AG04450 (cell line): Measurements from ENCODE around the gene PRR18. TPM values are rescaled to one million over a fixed set of nuclear protein-coding genes. Genes with fewer than 3 reads are reported as not detected.

Source experiments
- CTCF ChIA-PET: fragments of 300-600, 350-600 bp; formaldehyde crosslinking; extraction: SDS; loops from one replicate; lab custom pipeline; 2022; ENCODE audit warnings: antibody characterized with exemption, inconsistent platforms; lab: Charles Lee
- POLR2A ChIA-PET: fragments of 350-600 bp; formaldehyde crosslinking; extraction: SDS; loops from one replicate; lab custom pipeline; 2021; ENCODE audit warnings: antibody characterized with exemption, inconsistent platforms; lab: Yijun Ruan, JAX
- DNase-seq: peaks from one replicate; pipeline ENCODE4 v3.0.0-alpha.2; 2011; ENCODE audit warnings: low read depth, low spot score
- H3K27ac ChIP-seq: one replicate; pipeline ENCODE4 v1.5.1; 2012; ENCODE audit warnings: low read depth, low read length, control low read depth
- H3K27me3 ChIP-seq: one replicate; pipeline ENCODE4 v1.6.0; 2012; ENCODE audit warnings: low read length; ENCODE audit not compliant: control insufficient read depth, insufficient read depth
- H3K4me3 ChIP-seq: 2 replicates; pipeline ENCODE4 v1.5.1; 2011; ENCODE audit warnings: mild to moderate bottlenecking, low read depth, low read length, control low read depth
- H3K9me3 ChIP-seq: 2 replicates; pipeline ENCODE4 v1.5.1; 2012; ENCODE audit warnings: low read length; ENCODE audit not compliant: control insufficient read depth, insufficient read depth
- CTCF ChIP-seq: IDR thresholded peaks from 2 replicates; pipeline ENCODE4 v1.5.1; 2011; ENCODE audit warnings: low read depth, low read length, control low read depth, inconsistent platforms
- polyA plus RNA-seq: library from polyadenylated mRNA; depleted of rRNA; stranded (reverse); fragments of >200 nt; gene quantifications from 2 replicates; pipeline ENCODE4 v1.2.3, GENCODE V29; 2011

The PRR18 gene
- polyA plus RNA-seq, 1 experiment = not detected

DNA sequence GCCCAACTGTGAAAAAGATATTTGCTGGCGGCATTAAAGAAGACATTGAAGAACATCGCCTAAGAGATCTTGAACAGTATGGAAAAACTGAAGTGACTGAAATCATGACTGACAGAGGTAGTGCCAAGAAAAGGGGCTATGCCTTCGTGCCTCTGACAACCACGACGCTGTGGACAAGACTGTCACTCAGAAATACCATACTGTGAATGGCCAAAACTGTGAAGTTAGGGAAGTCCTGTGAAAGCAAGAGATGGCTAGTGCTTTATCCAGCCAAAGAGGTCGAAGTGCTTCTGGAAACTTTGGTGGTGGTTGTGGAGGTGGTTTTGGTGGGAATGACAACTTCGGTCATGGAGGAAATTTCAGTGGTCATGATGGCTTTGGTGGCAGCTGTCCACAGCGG lies 26.7 kb upstream of the PRR18 start:
- Histone ChIP-seq H3K27ac (no peak overlapping the region), H3K9me3 (no peaks in the 10 kb centered on the region), H3K4me3 (no peak overlapping the region), H3K27me3 (no peaks in the 10 kb centered on the region)
- POLR2A ChIA-PET = no interaction called here
- CTCF ChIA-PET = interaction anchor here (1.2 kb wide), 1 partner anchor 21 kb away, joined by 3 read pairs; no protein-coding TSS in a partner anchor
- no peak for DNase-seq
- TF ChIP-seq CTCF = no peak

GRCh38 chr6:166333172-166333995 lies 25.2 kb upstream of the PRR18 start:
- DNase-seq = no peak
- no peaks in the 10 kb centered on the region for H3K27me3 ChIP-seq
- H3K9me3 ChIP-seq = no peaks in the 10 kb centered on the region
- CTCF ChIA-PET = interaction anchor here (1.2 kb wide), 1 partner anchor 20 kb away, joined by 3 read pairs; no protein-coding TSS in a partner anchor
- POLR2A ChIA-PET = no interaction called here
- no peak overlapping the region for H3K4me3 ChIP-seq
- TF ChIP-seq CTCF = no peak
- no peak overlapping the region for H3K27ac ChIP-seq

GRCh38 chr6:166331503-166332415 lies 23.6 kb upstream of the PRR18 start:
- POLR2A ChIA-PET = no interaction called here
- no peak for TF ChIP-seq CTCF
- H3K4me3 ChIP-seq = no peak overlapping the region
- no peak overlapping the region for H3K27ac ChIP-seq
- CTCF ChIA-PET = interaction anchor here (0.7 to 1.2 kb wide), 3 partner anchors 18 to 69 kb away, joined by 3 to 5 read pairs (median 3); no protein-coding TSS in a partner anchor
- DNase-seq = no peak
- H3K27me3 ChIP-seq = no peaks in the 10 kb centered on the region
- H3K9me3 ChIP-seq = no peaks in the 10 kb centered on the region

GRCh38 chr6:166330612-166331011 lies 22.4 kb upstream of the PRR18 start:
- Histone ChIP-seq H3K4me3 (no peak overlapping the region), H3K27me3 (no peaks in the 10 kb centered on the region), H3K27ac (no peak overlapping the region), H3K9me3 (no peaks in the 10 kb centered on the region)
- no peak for TF ChIP-seq CTCF
- ChIA-PET CTCF (interaction anchor here (1.2 kb wide), 1 partner anchor 70 kb away, joined by 3 read pairs; no protein-coding TSS in a partner anchor), POLR2A (interaction anchor here (0.6 kb wide), 1 partner anchor 77 kb away, joined by 3 read pairs; no protein-coding TSS in a partner anchor)
- no peak for DNase-seq
